Pulmonary artery endothelial cell (primary cell): ENCODE measurements around the gene GPT2. TPM values are rescaled to one million over a fixed set of nuclear protein-coding genes. Genes with fewer than 3 reads are reported as not detected.
"Not testable (repeated sequence)": the region's sequence is repeated elsewhere in the genome, so short reads cannot be mapped to it uniquely, and the experiment has no call there.

ENCODE experiments used
- DNase-seq: peaks from one replicate; pipeline ENCODE4 v3.0.0-alpha.2; 2011; ENCODE audit warnings: low read depth, low spot score
- total RNA-seq: library from RNA; depleted of rRNA; stranded (reverse); fragments of >200 nt; gene quantifications from 2 replicates; pipeline ENCODE4 v1.2.3, GENCODE V29; 2014

The GPT2 gene
- total RNA-seq, 1 donor from 2014 or later: 13.5 TPM

DNA sequence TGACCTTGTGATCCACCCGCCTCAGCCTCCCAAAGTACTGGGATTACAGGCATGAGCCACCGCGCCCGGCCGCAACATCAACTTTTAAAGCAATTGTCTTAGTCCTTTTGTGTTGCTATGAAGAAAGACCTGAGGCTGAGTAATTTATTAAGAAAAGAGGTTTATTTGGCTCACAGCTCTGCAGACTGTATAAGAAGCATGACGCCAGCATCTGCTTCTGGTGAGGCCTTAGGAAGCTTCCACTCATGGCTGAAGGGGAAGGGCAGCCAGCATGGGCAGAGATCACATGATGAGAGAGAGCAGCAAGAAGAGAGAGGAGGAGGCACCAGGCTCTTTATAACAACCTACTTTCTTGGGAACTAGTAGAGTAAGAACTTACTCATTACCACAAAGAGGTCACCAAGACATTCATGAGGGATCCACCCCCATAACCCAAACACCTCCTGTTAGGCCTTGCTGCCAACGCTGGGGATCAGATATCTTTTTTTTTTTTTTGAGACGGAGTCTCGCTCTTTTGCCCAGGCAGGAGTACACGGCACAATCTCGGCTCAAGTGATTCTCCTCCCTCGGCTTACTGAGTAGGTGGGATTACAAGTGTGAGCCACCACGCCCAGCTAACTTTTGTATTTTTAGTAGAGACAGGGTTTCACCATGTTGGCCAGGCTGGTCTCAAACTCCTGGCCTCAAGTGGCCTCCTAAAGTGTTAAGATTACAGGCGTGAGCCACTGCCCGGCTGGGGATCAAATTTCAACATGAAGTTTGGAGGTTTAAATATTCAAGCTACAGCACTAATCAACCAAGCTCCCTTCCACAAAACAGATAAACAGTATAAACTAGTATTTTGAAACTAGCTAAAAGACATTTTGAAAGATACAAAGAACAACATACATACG is 21.4 kb upstream of the GPT2 start:
- no peak for DNase-seq

DNA sequence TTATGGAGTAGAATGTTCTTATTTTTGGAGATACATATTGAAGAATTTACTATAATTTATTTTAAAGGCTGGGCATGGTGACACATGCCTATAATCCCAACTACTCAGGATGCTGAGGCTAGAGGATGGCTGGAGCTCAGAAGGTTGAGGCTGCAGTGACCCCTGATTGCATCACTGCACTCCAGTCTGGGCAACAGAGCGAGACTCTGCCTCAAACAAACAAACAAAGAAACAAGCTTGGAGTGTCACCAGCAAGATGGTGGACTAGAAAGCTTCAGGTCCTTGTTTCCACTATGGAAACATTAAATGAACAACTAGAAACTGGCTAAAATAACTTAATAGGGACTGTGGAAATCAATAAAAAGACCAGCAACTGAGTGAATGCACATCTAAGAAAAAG is 17.9 kb upstream of the GPT2 start:
- DNase-seq: no peak

DNA sequence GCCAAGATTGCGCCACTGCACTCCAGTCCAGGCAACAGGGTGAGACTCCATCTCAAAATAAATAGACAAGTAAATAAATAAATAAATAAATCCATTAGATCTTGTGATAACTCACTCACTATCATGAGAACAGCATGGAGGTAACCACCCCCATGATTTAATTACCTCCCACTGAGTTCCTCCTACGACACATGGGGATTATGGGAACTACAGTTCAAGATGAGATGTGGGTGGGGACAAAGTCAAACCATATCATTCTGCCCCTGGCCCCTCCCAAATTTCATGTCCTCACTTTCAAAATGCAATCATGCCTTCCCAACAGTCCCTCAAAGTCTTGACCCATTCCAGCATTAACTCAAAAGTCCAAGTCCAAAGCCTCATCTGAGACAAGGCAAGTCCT is 16.7 kb upstream of the GPT2 start:
- DNase-seq: not testable (repeated sequence)

DNA sequence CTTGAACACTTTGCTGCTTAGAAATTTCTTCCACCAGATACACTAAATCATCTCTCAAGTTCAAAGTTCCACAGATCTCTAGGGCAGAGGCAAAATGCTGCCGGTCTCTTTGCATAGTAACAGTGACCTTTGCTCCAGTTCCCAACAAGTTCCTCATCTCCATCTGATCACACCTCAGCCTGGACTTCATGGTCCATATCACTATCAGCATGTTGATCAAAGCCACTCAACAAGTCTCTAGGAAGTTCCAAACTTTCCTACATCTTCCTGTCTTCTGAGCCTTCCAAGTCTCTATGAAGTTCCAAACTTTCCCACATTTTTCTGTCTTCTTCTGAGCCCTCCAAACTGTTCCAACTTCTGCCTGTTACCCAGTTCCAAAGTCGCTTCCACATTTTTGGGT is 15.3 kb upstream of the GPT2 start:
- not testable (repeated sequence) for DNase-seq

DNA sequence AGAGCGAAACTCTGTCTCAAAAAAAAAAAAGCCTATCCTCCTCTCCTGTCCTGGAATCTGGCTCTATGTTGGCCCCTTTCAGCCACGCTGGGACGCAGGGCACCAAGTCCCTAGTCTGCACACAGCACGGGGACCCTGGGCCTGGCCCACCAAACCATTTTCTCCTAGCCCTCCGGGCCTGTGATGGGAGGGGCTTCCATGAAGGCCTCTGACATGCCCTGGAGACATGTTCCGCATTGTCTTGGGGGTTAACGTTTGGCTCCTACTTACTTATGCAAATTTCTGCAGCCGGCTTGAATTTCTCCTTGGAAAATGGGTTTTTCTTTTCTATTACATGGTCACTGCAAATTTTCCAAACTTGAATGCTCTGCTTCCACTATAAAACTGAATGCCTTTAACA is 12.6 kb upstream of the GPT2 start:
- no peak for DNase-seq

DNA sequence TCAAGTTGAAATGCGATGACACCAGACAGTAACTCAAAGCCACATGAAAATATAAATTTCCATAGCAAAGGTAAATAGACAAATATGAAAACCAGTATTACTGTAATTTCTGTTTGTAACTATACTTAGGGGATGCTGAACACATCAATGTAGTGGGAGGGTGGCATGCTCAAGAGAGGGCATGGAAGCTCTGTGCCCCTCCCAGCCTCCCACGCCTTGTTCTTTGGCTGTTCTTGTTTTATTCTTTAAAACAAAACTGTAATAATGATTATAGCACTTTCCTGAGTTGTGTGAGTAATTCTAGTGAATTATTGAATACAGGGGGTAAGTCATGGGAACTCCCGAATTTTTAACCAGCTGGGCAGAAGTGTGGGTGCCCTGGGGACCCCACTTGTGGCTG is 11.0 kb upstream of the GPT2 start:
- DNase-seq: no peak

DNA sequence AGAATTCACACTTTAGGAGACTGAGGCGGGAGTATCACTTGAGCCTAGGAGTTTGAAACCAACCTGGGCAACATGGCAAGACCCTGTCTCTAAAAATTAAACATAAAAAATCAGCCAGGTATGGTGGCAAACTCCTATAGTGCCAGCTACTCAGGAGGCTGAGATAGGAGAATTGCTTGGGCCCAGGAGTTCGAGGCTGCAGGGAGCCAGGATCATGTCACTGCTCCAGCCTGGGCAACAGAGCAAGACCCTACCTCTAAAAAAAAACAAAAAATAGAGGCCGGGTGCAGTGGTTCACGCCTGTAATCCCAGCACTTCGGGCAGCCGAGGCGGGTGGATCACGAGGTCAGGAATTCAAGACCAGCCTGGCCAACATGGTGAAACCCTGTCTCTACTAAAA is 8.9 kb upstream of the GPT2 start:
- no peak for DNase-seq

DNA sequence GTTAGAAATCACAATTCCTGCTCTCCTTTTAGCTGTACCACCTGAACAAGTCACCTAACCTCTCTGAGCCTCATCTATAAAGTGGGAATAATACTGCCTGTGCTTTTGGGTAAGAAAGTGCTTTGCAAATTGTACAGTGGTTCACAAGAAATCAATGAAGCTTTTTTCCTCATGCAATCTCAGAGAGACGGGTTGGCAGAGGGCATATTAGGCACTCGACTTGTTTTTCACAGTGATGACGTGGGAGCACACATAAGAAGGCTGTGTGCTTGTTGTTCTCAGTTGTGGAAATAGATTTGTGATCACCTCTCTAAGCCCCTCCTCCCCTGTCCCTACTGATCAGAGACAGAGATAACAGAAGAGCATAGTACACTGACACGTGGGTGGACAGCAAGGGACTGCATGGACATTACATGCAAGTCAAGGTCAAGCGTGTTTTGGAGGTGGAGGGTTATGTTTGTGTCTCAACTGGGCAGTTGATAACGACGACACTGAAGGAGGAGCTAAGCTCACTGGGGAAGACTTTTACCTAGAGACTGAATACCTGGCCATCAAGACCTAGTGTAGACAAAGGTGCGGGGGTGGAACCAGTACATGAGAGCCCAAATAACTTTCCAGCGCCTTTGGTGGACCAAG is 1.7 kb upstream of the GPT2 start:
- no peak for DNase-seq

DNA sequence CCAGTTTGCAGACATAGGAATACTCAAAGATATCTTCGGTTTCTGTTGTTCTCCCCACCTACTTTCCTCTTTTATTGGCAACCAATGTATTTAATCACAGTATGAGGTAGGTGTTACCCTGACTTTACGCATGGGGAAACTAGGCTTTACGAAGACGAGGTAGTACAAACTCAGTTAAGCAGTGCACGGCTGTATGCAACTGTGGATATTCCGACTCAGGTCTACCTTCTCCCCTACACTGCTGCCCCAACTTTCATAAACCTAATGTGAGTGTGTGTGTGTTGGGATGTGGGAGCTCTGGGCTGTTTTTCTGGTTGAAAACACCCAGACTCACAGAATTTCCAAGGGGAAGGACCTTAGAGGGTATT is 1.2 kb upstream of the GPT2 start:
- no peak for DNase-seq

DNA sequence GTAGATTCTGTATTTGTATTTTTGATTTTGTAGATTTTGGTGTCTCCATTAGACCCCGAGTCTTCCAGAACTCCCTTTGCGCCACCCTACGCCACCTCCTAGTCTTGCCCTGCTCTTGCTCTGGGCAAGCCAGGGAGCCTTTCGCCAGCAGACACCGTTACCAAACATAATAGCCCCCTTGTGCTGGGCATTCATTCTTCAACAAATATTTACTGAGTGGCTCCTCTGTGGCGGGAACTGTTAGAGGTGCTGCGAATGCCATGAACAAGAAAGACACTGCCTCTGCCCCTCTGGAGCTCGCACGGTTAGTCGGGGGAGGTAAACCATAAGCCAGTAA is 841 bp upstream of the GPT2 start:
- DNase-seq: no peak

DNA sequence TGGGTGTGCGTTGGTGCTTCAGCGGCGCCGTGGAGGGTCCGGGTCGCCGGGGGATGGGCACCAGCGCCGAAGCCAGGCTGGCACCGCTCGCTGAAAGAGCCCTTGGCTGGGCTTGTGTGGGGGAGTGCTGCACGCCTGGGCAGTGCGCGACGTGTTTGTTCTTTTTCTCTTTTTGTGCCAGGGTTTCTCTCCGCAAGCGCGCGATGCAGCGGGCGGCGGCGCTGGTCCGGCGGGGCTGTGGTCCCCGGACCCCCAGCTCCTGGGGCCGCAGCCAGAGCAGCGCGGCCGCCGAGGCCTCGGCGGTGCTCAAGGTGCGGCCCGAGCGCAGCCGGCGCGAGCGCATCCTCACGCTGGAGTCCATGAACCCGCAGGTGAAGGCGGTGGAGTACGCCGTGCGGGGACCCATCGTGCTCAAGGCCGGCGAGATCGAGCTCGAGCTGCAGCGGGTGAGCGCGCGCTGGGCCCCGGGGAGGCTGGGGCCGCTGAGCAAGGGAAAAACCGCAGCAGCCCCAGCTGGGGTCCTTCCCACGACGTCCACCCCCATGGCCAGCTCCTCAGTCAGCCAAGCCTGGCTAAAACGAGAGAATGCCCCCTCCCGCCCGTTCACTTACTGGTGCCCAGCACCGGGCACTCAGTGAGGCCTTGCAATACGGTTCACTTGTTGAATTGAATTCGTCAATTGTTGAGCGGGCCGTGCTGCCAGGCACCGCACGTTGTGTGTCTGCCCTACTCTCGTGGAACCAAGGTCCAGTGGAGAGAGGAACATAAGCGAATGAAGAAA is 541 bp downstream of the GPT2 start:
- DNase-seq: no peak

DNA sequence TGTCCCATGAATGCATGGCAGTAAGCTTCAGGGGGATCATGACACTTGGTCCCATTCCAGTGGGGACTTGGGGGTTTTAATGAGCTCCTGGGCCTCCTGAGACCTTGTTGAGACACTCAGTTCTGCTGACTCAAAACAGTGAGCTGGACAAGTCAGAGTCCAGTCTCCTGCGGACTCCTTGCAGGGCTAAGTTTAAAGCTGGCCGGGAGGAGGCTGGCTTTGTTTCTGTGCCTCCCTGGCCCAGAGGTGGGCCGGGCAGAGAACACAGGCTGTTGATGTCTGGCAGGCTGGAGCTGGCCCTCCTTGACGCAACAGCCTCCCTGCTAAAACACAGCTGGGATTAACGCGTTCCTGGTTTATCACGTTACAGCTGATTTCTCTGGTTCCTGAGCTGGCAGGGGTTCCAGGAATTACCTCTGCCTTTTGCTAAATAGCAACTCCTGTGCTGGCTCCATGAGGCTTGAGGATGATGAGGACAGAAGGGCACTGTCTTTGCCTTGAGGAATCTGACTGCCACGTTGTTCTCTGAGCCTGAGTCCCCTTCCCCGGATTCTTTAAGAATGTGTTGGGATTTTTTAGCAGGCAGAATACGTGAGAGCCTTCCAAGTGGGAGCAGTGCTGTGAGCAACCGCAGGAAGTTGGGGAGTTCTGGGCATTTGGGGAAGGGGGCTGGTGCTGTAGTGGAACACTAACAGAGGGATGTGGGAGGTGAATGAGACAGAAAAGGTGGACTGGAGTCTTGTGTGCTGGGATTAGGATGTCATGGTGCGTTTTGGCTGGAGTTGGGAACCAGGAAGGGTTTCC is 2.0 kb downstream of the GPT2 start:
- DNase-seq: no peak

DNA sequence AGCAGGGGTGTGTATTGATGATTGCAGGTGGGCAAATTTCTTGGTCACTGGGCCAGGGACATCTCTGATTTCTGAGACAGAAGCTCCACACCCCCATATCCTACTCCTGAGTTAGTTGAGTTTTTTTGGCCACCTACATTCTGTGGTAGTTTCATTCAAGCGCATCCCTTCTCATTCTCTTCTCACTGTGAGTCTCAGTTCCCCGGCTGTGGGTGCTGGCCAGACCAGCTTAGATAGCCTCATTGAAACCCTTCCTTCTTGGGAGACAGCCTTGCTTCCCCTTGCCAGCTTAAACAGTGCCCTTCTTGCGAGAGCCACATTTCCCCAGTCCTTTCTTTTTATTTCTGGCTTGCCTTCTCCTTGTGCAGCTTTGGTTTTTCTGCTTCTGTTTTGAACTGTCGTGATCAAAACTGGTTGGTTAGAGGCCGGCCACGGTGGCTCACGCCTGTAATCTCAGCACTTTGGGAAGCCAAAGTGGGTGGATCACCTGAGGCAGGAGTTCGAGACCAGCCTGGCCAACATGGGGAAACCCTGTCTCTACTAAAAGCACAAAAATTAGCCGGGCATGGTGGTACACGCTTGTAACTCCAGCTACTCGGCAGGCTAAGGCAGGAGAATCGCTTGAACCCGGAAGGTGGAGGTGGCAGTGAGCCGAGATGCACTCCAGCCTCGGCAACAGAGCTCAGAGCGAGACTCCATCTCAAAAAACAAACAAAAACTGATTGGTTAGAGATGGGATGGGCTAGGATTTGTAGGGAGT is 2.8 kb downstream of the GPT2 start:
- no peak for DNase-seq

DNA sequence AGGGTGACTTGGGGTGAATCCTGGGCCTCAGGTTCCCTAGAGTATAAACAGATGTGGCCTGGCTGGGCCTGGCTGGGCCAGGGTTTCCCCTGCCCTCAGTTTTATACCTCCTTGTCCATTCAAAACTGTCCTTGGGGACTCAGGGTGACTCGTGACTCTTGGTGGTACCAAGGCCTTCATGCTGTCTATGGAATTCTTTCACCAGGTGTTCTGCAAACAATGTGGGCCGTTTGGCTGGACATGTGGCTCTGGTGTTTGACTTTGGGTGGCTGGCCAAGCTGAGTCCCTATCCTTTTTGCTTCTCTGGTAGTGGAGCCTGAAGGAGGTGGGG is 3.3 kb downstream of the GPT2 start:
- DNase-seq: no peak

DNA sequence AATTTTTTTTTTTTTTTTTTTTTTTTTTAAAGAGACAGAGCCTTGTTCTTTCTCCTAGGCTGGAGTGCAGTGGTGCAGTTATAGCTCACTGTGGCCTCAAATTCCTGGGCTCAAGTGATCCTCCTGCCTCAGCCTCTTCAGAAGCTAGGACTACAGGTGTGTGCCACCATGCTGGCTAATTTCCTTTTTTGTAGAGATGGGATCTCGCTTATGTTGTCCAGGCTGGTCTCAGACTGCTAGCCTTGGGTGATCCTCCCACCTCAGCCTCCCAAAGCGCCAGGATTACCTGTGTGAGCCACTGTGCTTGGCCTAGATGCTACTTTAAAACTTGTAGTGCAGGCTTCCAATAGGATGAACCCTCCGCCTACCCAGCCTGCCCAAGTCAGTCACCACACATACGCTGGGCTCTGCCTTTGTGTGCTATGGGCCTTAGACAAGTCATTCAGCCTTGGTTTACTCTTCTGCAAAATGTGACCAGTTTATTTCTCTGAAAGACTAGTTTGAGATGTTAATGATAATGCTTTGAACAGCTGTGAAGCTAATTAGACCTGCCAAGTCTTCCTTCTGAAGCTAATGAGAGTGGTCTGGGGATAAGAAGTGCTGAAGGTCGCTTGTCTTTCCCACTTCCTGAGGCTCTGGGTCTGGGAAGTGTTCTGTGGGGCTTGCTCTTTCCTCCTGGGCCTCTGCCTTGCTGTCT is 5.2 kb downstream of the GPT2 start:
- DNase-seq: no peak

DNA sequence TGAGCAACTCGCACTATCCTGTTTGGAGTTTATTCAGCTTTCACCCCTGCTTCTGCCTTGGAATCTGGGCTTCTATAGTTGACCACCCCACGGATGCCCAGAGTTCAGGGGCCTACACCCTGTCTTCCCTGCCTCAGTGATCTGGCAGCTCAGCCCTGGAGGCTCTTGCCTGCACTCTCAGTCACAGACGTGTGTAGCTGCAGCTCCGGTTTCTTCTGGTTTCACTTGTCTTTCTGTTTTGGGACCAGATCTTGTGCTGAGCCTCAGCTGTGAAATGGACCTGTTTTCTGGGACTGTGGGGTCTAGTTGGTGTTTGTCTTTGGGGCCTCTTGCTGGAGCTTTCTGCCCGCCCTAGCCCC is 5.8 kb downstream of the GPT2 start:
- DNase-seq: no peak

DNA sequence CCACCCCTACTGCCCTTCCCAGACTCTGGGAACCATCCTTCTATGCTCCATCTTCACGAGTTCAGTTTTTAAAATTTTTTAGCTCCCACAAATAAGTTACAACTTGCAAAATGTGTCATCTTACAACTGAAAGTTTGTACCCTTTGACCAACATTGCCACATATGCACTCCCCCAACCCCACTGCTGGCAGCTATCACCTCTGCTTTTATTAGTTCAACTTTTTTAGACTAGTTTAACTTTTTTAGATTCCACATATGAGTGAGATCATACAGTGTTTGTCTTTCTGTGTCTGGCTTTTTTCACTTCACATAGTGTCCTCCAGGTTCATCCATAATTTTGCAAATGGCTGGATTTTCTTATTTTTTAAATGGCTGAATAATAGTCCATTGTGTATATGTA is 7.7 kb downstream of the GPT2 start:
- no peak for DNase-seq

DNA sequence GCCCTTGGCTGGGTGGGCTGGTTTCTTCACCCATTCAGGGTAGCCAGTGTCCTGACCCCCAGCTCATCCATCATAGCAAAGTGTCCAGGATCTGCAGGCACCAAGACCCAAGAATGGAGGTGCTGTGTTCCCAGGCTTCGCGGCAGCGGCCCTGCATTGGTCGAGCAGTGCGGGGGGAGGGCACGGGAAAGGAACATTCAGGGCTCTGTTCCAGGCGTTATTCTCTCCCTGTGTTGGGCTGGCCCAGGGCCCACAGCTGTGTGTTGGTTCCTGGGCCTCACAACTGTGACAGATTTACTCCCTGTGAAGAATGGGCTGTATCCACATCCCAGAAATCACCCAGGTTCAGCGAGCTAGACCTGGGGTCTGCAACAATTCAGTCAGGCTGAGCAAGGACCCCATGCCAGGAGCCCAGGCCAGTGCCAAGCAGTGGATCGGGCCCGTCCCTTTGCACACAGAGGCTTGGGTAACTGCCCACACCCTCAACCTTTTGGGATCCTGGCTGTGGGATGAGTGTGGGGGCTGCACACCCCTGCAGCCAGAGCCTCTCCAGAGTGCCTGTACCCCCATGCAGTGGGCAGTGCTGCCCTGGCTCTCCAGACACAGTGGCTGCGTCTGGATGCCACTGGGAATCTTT is 10.0 kb downstream of the GPT2 start:
- no peak for DNase-seq

DNA sequence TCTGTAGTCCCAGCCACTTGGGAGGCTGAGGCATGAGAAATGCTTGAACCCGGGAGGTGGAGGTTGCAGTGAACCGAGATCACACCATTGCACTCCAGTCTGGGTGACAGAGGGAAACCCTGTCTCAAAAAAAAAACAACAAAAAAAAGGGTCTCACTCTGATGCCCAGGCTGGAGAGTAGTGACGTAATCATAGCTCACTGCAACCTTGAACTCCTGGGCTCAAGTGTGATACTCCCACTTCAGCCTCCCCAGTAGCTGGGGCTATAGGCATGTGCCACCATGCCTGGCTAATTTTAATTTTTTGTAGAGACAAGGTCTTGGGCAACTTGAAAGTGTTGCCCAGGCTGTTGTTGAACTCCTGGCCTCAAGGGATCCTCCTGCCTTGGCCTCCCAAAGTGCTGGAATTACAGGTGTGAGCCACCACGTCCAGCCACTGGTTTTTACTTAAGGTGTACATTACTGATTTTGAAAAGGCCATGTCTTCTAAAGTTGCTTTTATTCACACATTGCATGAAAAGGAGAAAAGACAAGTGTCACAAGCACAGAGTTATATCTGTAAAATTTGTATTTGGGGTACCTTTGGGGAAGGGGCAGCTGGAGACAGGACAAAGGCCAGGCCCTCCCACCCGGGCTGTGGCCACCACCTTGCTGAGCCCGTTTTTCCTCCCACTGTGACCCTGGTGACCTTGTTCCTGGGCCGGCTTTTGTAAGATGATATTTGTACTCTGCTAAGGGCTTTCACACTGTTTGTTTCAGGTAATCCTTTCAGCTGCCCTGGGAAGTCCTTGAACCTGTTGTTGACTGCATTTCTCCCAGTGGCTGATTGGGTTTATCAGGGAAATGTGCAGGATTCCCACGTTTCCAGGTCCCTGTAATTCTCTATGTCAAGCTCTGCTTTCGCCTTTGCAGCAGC is 11.5 kb downstream of the GPT2 start:
- no peak for DNase-seq
